Breast epithelium (tissue), 3 donors: ENCODE results near the gene C3.
"Not testable (repeated sequence)": the region's sequence is repeated elsewhere in the genome, so short reads cannot be mapped to it uniquely, and the experiment has no call there.

ENCODE experiments used
- CTCF ChIP-seq, 3 donors: fragments of 450-650 bp; IDR thresholded peaks; one replicate each; pipeline ENCODE4 v1.5.1; 2016 to 2017; ENCODE audit warnings: antibody characterized with exemption in 3 of 3, mild to moderate bottlenecking in 3 of 3, moderate library complexity in 3 of 3
- POLR2A ChIP-seq: fragments of 450-650 bp; IDR thresholded peaks from one replicate; pipeline ENCODE4 v1.6.1; 2016; ENCODE audit warnings: antibody characterized with exemption, mild to moderate bottlenecking, moderate library complexity

- not testable (repeated sequence) for TF ChIP-seq CTCF (IDR thresholded peaks at IDR 0.05); POLR2A
Measured at GRCh38 chr19:6640333-6640732, 80.1 kb downstream of the C3 start.
